H9 (cell line): ENCODE data around the gene UNC80. TPM values are rescaled to one million over a fixed set of nuclear protein-coding genes. Genes with fewer than 3 reads are reported as not detected.

Source experiments
- DNase-seq: peaks from one replicate; pipeline ENCODE4 v3.0.0-alpha.2; 2017
- H2AFZ ChIP-seq: one replicate; pipeline ENCODE4 v1.6.1; 2013; ENCODE audit warnings: mild to moderate bottlenecking, low read length, control low read depth, moderate library complexity
- H2AK5ac ChIP-seq: 2 replicates; pipeline ENCODE4 v1.6.1; 2013; ENCODE audit warnings: low read length, control low read depth, mixed read lengths; ENCODE audit not compliant: insufficient read length
- H2BK120ac ChIP-seq: one replicate; pipeline ENCODE4 v1.6.1; 2013; ENCODE audit warnings: low read depth, mild to moderate bottlenecking, low read length, control low read depth, inconsistent platforms; ENCODE audit not compliant: poor library complexity, severe bottlenecking
- H2BK12ac ChIP-seq: 2 replicates; pipeline ENCODE4 v1.6.1; 2013; ENCODE audit warnings: low read length, control low read depth, mixed read lengths, low read depth; ENCODE audit not compliant: insufficient read length
- H2BK15ac ChIP-seq: 2 replicates; pipeline ENCODE4 v1.6.1; 2013; ENCODE audit warnings: low read depth, low read length, control low read depth
- H2BK20ac ChIP-seq: one replicate; pipeline ENCODE4 v1.6.1; 2013; ENCODE audit warnings: low read depth, mild to moderate bottlenecking, low read length, control low read depth, inconsistent platforms; ENCODE audit not compliant: poor library complexity, severe bottlenecking
- H2BK5ac ChIP-seq: 2 replicates; pipeline ENCODE4 v1.6.1; 2013; ENCODE audit warnings: low read length, control low read depth, mixed read lengths; ENCODE audit not compliant: insufficient read length
- H3K14ac ChIP-seq: 2 replicates; pipeline ENCODE4 v1.6.1; 2013; ENCODE audit warnings: low read length, control low read depth; ENCODE audit not compliant: insufficient read depth
- H3K18ac ChIP-seq: 2 replicates; pipeline ENCODE4 v1.6.1; 2013; ENCODE audit warnings: low read depth, mild to moderate bottlenecking, mixed read lengths, low read length, control low read depth; ENCODE audit not compliant: insufficient read length
- H3K23ac ChIP-seq: 2 replicates; pipeline ENCODE4 v1.6.1; 2013; ENCODE audit warnings: low read length, control low read depth, mixed read lengths, low read depth; ENCODE audit not compliant: insufficient read length
- H3K23me2 ChIP-seq: 2 replicates; pipeline ENCODE4 v1.6.1; 2013; ENCODE audit warnings: low read depth, mild to moderate bottlenecking, mixed read lengths, low read length, control low read depth; ENCODE audit not compliant: insufficient read length, poor library complexity, severe bottlenecking
- H3K27ac ChIP-seq: 2 replicates; pipeline ENCODE4 v1.5.1; 2013; ENCODE audit warnings: low read length, control low read depth, mixed read lengths, low read depth; ENCODE audit not compliant: insufficient read length
- H3K27me3 ChIP-seq: 2 replicates; pipeline ENCODE4 v1.6.1; 2013; ENCODE audit warnings: low read length, control low read depth, inconsistent platforms; ENCODE audit not compliant: insufficient read depth
- H3K4ac ChIP-seq: 2 replicates; pipeline ENCODE4 v1.6.1; 2013; ENCODE audit warnings: low read depth, mild to moderate bottlenecking, control low read depth, inconsistent platforms, low read length, moderate library complexity
- H3K4me1 ChIP-seq: 2 replicates; pipeline ENCODE4 v1.6.1; 2013; ENCODE audit warnings: low read length, control low read depth, inconsistent platforms; ENCODE audit not compliant: insufficient read depth
- H3K4me2 ChIP-seq: 2 replicates; pipeline ENCODE4 v1.6.1; 2013; ENCODE audit warnings: low read length, control low read depth, mixed read lengths; ENCODE audit not compliant: insufficient read length, insufficient read depth
- H3K56ac ChIP-seq: 2 replicates; pipeline ENCODE4 v1.6.1; 2013; ENCODE audit warnings: low read depth, mild to moderate bottlenecking, mixed read lengths, low read length, control low read depth; ENCODE audit not compliant: insufficient read length
- H3K79me1 ChIP-seq: 2 replicates; pipeline ENCODE4 v1.6.1; 2013; ENCODE audit warnings: low read depth, mild to moderate bottlenecking, moderate library complexity, low read length, control low read depth, inconsistent platforms; ENCODE audit not compliant: insufficient read depth, poor library complexity, severe bottlenecking
- H3K79me2 ChIP-seq: 2 replicates; pipeline ENCODE4 v1.6.1; 2013; ENCODE audit warnings: low read length, control low read depth, inconsistent platforms; ENCODE audit not compliant: insufficient read depth
- H3K9ac ChIP-seq: 2 replicates; pipeline ENCODE4 v1.6.1; 2013; ENCODE audit warnings: low read length, control low read depth, mixed read lengths; ENCODE audit not compliant: insufficient read length; ENCODE audit errors: extremely low read depth
- H3K9me3 ChIP-seq: one replicate; pipeline ENCODE4 v1.6.1; 2013; ENCODE audit warnings: low read depth, low read length, inconsistent platforms; ENCODE audit not compliant: control insufficient read depth
- H3T11ph ChIP-seq: one replicate; pipeline ENCODE4 v1.6.1; 2013; ENCODE audit warnings: mild to moderate bottlenecking, low read length, control low read depth, inconsistent platforms
- H4K20me1 ChIP-seq: one replicate; pipeline ENCODE4 v1.6.1; 2013; ENCODE audit not compliant: control insufficient read depth, insufficient read length, insufficient read depth
- H4K5ac ChIP-seq: 2 replicates; pipeline ENCODE4 v1.6.1; 2013; ENCODE audit warnings: low read depth, mild to moderate bottlenecking, mixed read lengths, low read length, control low read depth; ENCODE audit not compliant: insufficient read length
- H4K8ac ChIP-seq: replicated peaks from 2 replicates; pipeline ENCODE4 v1.6.1; 2013; ENCODE audit warnings: low read length, control low read depth, mixed read lengths, low read depth; ENCODE audit not compliant: insufficient read length
- H4K91ac ChIP-seq: 2 replicates; pipeline ENCODE4 v1.6.1; 2013; ENCODE audit warnings: low read depth, mild to moderate bottlenecking, moderate library complexity, mixed read lengths, low read length, control low read depth; ENCODE audit not compliant: insufficient read length
- H3K27ac Mint-ChIP-seq, 3 experiments: 2 replicates in 2 of 3; 3 replicates in 1 of 3; pipeline ENCODE4 v1.8.0; 2020 to 2021; ENCODE audit warnings: mixed read lengths in 3 of 3, mild to moderate bottlenecking in 1 of 3, moderate library complexity in 1 of 3
- H3K27me3 Mint-ChIP-seq: 2 replicates; pipeline ENCODE4 v1.8.0; 2021; ENCODE audit warnings: low read depth, mild to moderate bottlenecking, moderate library complexity, mixed read lengths
- H3K36me3 Mint-ChIP-seq, 3 experiments: 2 replicates in 2 of 3; 3 replicates in 1 of 3; pipeline ENCODE4 v1.8.0; 2020 to 2021; ENCODE audit warnings: low read depth in 3 of 3, mixed read lengths in 3 of 3; ENCODE audit not compliant: insufficient read depth in 1 of 3
- H3K4me1 Mint-ChIP-seq, 2 experiments: 2 replicates each; pipeline ENCODE4 v1.8.0; 2020; ENCODE audit warnings: mixed read lengths in 2 of 2
- H3K4me3 Mint-ChIP-seq, 2 experiments: 2 replicates in 1 of 2; 3 replicates in 1 of 2; pipeline ENCODE4 v1.8.0; 2020 to 2021; ENCODE audit warnings: mild to moderate bottlenecking in 2 of 2, mixed read lengths in 2 of 2, moderate library complexity in 1 of 2
- H3K9me3 Mint-ChIP-seq, 2 experiments: 2 replicates in 1 of 2; 3 replicates in 1 of 2; pipeline ENCODE4 v1.8.0; 2020; ENCODE audit warnings: mild to moderate bottlenecking in 2 of 2, mixed read lengths in 2 of 2, moderate library complexity in 1 of 2
- CTCF ChIP-seq: fragments of 200-600 bp; sonication (generic); conservative IDR thresholded peaks from 3 replicates; pipeline ENCODE4 v1.8.0; 2021; ENCODE audit warnings: antibody characterized with exemption, mild to moderate bottlenecking
- WGBS: extraction: QIAGEN DNeasy Blood & Tissue Kit; methylation state at CpG from one replicate; pipeline ENCODE4 v1.1.7; 2013; ENCODE audit warnings: missing lambda C conversion rate, low lambda C conversion rate, mixed read lengths; ENCODE audit not compliant: insufficient read length; ENCODE audit errors: extremely low coverage; 5-methylcytosine and 5-hydroxymethylcytosine counted together
- total RNA-seq: library from RNA; stranded (reverse); gene quantifications from 2 replicates; pipeline ENCODE4 v1.2.1, GENCODE V29; 2021

The UNC80 gene
- total RNA-seq, 1 experiment from 2014 or later, result 0.52 TPM

- no peak overlapping the region for H3K4me3 Mint-ChIP-seq
- Histone ChIP-seq H4K91ac (no peak overlapping the region), H2BK15ac (no peak overlapping the region), H3K27ac (no peak overlapping the region), H3K4me1 (no peaks in the 10 kb centered on the region), H2BK20ac (no peak overlapping the region), H3T11ph (no peak overlapping the region), H3K79me2 (no peaks in the 10 kb centered on the region), H4K20me1 (no peaks in the 10 kb centered on the region), H4K8ac (no peak overlapping the region), H3K79me1 (no peaks in the 10 kb centered on the region), H3K4me2 (no peak overlapping the region), H2BK5ac (no peak overlapping the region), H3K18ac (no peak overlapping the region), H3K9ac (no peak overlapping the region), H2AK5ac (no peak overlapping the region), H3K23me2 (no peaks in the 10 kb centered on the region), H3K9me3 (no peaks in the 10 kb centered on the region), H3K4ac (no peak overlapping the region), H2BK120ac (no peak overlapping the region), H3K23ac (no peak overlapping the region), H4K5ac (no peak overlapping the region), H3K14ac (no peak overlapping the region), H3K27me3 (no peaks in the 10 kb centered on the region), H2BK12ac (no peak overlapping the region), H2AFZ (no peak overlapping the region), H3K56ac (no peak overlapping the region)
- no peak overlapping the region for H3K27ac Mint-ChIP-seq
- H3K4me1 Mint-ChIP-seq, result no peaks in the 10 kb centered on the region
- peaks cover 0 to 3% (median 3%) of the 10 kb centered on the region in 3 experiments; a peak in 1 of 7 replicates for H3K36me3 Mint-ChIP-seq
- no peak for TF ChIP-seq CTCF
- no CpG with 5 or more reads among the region's 1 CpG for WGBS
- H3K27me3 Mint-ChIP-seq, result peaks cover 5% of the 10 kb centered on the region
- H3K9me3 Mint-ChIP-seq, result peaks cover 2 to 4% of the 10 kb centered on the region in 2 experiments; a peak in 2 of 5 replicates
- DNase-seq, result no peak
Observed at GRCh38 chr2:209805351-209805750, 33.7 kb downstream of the UNC80 start.
